AG04449 (cell line): ENCODE results near the gene NRM.

Experiments
- CTCF ChIA-PET: fragments of 350-600 bp; formaldehyde crosslinking; extraction: SDS; loops from one replicate; lab custom pipeline; 2021; ENCODE audit warnings: antibody characterized with exemption; lab: Yijun Ruan, JAX
- POLR2A ChIA-PET: fragments of 400-600, 350-600 bp; formaldehyde crosslinking; extraction: SDS; loops from one replicate; lab custom pipeline; 2020; ENCODE audit warnings: antibody characterized with exemption, inconsistent platforms; lab: Yijun Ruan, JAX
- DNase-seq: peaks from one replicate; pipeline ENCODE4 v3.0.0-alpha.2; 2010; ENCODE audit warnings: low read depth, low spot score
- H3K4me3 ChIP-seq: 2 replicates; pipeline ENCODE4 v1.5.1; 2011; ENCODE audit warnings: low read depth, mild to moderate bottlenecking, control low read depth, low read length
- TF ChIP-seq, protein P1 (sequence below): IDR thresholded peaks from one replicate; pipeline ENCODE4 v1.5.1; 2011; ENCODE audit warnings: mild to moderate bottlenecking, moderate library complexity, low read length, control low read depth, inconsistent platforms; ENCODE audit not compliant: insufficient read depth; ENCODE audit errors: missing control alignments

The NRM gene

DNA sequence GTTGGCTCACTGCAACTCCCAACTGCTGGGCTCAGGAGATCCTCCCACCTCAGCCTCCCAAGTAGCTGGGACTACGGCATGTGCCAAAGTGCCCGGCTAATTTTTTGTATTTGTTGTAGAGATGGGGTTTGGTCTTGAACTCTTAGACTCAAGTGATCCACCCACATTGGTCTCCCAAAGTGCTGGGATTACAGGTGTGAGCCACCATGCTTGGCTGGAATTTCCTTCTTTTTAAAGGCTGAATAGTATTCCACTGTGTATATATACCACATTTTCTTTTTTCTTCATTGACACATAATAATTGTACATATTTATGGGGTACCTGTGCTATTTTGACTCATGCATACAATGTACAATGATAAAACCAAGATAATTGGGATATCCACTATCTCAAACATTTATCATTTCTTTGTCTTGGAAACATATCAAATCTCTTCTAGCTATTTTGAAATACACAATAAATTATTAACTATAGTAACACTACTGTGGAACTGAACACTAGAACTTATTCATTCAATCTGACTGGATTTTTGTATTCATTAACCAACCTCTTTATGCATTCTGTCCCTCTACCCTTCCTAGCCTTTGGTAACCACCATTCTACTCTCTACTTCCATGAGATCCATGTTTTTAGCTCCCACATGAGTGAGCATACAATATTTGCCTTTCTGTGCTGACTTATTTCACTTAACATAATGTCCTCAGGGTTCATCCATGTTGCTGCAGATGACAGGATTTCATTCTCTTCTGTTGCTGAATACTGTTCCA lies 18.5 kb upstream of the NRM start:
- POLR2A ChIA-PET: no interaction called here

DNA sequence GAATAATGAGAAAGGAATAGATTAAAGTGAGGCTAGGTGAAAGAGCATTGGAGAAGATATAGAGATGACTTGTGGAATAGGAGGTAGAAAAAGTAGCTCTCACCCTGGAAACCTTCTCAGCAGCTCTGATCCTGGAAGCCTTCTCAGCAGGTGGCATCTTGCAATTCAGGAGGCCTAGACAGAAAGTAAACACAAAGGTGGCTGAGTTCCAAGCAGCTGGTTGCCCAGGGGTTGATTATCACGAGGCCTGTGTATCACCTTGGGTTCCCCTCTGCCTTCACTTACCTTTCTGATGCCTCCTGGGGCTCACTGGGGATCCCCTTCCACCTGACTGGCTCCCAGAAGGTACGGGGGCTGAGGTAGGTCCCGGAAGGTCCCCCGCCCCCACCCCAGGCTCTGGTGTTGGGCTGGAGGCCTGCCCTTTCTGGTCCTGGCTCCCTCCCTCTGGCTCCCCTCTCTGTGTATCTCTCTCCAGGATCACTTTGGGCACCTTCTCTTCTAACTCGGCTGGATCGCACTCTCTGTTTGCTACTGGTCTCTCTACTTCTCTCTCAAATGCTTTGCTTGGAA lies 16.6 kb upstream of the NRM start:
- no peak overlapping the region for H3K4me3 ChIP-seq
- POLR2A ChIA-PET: no interaction called here
- TF ChIP-seq, protein P1, sequence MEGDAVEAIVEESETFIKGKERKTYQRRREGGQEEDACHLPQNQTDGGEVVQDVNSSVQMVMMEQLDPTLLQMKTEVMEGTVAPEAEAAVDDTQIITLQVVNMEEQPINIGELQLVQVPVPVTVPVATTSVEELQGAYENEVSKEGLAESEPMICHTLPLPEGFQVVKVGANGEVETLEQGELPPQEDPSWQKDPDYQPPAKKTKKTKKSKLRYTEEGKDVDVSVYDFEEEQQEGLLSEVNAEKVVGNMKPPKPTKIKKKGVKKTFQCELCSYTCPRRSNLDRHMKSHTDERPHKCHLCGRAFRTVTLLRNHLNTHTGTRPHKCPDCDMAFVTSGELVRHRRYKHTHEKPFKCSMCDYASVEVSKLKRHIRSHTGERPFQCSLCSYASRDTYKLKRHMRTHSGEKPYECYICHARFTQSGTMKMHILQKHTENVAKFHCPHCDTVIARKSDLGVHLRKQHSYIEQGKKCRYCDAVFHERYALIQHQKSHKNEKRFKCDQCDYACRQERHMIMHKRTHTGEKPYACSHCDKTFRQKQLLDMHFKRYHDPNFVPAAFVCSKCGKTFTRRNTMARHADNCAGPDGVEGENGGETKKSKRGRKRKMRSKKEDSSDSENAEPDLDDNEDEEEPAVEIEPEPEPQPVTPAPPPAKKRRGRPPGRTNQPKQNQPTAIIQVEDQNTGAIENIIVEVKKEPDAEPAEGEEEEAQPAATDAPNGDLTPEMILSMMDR: no peak
- no peak for DNase-seq
- CTCF ChIA-PET: interaction anchor here (0.7 to 0.9 kb wide), 2 partner anchors 10 to 372 kb away, joined by 3 read pairs; partner anchors contain the start of gene MDC1

More for the DNA sequence above, 18.5 kb upstream of the NRM start:
- no peak for DNase-seq
- H3K4me3 ChIP-seq: no peak overlapping the region
- CTCF ChIA-PET: interaction anchor here (0.7 to 1.6 kb wide), 2 partner anchors 11 to 31 kb away, joined by 3 to 5 read pairs; no protein-coding TSS in a partner anchor
- TF ChIP-seq, protein P1: no peak

DNA sequence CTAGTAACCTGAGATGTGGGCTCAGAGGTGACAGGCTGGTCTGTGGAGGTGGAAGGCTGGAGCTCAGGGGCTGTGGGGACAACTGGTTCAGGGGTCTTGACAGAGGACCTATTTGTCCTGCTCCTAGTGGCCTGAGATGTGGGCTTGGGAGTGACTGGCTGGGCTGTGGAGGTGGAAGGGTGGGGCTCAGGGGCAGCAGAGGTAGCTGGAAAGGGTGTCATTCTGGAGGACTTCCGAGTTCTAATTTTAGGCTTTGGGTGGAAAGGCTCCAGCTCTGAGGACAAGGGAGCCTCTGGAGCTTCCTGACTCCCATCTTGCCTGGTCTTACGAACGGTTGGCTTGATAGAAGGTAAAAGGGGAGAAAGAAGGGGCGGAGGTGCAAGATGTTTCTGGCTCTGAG lies 14.8 kb upstream of the NRM start:
- TF ChIP-seq, protein P1: no peak
- CTCF ChIA-PET: interaction anchor here (0.6 to 1.2 kb wide), 2 partner anchors 17 to 30 kb away, joined by 3 read pairs; no protein-coding TSS in a partner anchor
- POLR2A ChIA-PET: interaction anchor here (1.2 kb wide), 1 partner anchor 19 kb away, joined by 3 read pairs; no protein-coding TSS in a partner anchor
- H3K4me3 ChIP-seq: no peak overlapping the region
- DNase-seq: no peak

DNA sequence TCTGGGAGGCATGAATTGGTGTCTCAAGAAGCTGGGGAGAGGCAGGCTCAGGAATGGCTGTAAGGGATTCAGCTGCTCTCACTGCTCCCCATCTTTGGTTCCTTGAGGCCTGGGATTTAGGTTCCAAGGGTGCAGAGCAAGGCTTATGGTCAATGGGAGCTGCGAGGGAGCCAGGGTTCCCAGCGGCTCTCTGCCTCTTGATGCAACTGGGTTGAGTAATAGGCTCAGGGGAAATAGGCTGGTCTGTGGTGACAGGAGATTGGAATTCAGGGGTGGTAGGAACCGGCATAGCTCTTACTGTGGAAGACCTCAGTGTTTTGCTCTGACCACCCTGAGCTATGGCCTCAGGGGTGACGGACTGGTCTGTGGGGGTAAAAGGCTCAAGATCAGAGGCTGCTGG lies 13.0 kb upstream of the NRM start:
- TF ChIP-seq, protein P1: no peak
- ChIA-PET POLR2A (interaction anchor here (1.2 kb wide), 1 partner anchor 20 kb away, joined by 3 read pairs; no protein-coding TSS in a partner anchor), CTCF (interaction anchor here (1.3 to 1.5 kb wide), 2 partner anchors 25 kb away, joined by 5 to 6 read pairs; no protein-coding TSS in a partner anchor)
- H3K4me3 ChIP-seq: no peak overlapping the region
- no peak for DNase-seq

DNA sequence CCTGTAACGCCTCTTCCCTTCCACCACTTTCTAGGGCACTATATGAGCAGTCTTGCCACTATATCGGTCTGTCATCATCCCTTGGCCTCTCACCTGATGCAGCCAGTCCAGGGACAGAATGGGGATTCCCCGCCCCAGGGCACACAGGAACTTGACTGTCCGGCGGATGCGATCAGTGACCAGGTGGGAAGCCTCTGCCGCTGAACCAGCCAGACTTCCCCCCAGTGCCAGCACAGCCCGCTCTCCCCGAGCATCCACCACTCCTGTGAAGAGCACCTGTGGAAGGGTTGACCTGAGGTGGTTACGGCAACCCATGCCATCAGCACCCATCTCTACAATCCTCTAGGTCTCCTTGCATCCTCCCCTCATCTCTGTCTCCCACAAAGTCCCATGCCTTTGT lies 12.2 kb upstream of the NRM start:
- TF ChIP-seq, protein P1: no peak
- CTCF ChIA-PET: interaction anchor here (1.5 kb wide), 1 partner anchor 24 kb away, joined by 5 read pairs; no protein-coding TSS in a partner anchor
- DNase-seq: no peak
- H3K4me3 ChIP-seq: no peak overlapping the region
- POLR2A ChIA-PET: interaction anchor here (1.2 kb wide), 1 partner anchor 19 kb away, joined by 3 read pairs; no protein-coding TSS in a partner anchor

DNA sequence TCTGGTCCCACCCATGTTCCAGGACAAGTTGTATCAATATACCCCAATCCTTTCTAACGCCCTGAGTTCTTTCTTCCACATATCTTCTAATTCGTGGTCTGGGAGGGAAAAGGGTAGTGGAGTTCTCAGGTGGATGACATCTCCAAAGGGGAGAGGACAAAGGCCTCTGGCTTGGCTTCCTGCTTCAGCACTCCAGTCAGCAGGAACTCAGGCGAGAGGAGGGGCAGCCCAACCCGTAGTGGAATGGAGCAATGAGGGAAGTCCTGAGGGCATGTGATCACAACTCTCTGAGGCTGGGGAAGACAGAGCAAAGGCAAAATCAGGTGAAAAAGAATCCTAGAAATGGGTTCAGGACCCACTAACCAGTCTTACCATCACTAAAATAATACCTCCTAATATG lies 9.6 kb upstream of the NRM start:
- no peak for DNase-seq
- no peak overlapping the region for H3K4me3 ChIP-seq
- ChIA-PET CTCF (interaction anchor here (1.7 kb wide), 1 partner anchor 13 kb away, joined by 3 read pairs; no protein-coding TSS in a partner anchor), POLR2A (no interaction called here)
- TF ChIP-seq, protein P1: no peak
